K562 (cell line): Measurements from ENCODE around the gene NECAB3. TPM values are rescaled to one million over a fixed set of nuclear protein-coding genes. Genes with fewer than 3 reads are reported as not detected.

Source experiments
- ATF1 ChIP-seq, 2 experiments: fragments of 450-650 bp in 1 of 2; IDR thresholded peaks; 2 replicates each; pipeline ENCODE4 v1.6.1; 2016; ENCODE audit warnings: missing compliant biosample characterization in 1 of 2, missing genetic modification characterization in 1 of 2
- ESRRA ChIP-seq: fragments of 450-650 bp; IDR thresholded peaks from 2 replicates; pipeline ENCODE4 v1.6.1; 2014; ENCODE audit warnings: low read depth, mild to moderate bottlenecking, moderate library complexity, borderline replicate concordance
- FOXM1 ChIP-seq, 2 experiments: fragments of 450-650 bp in 1 of 2; sonication (generic) in 1 of 2; formaldehyde crosslinking in 1 of 2; IDR thresholded peaks; 2 replicates each; pipeline versions ENCODE4 v1.6.1 to v1.9.0; 2017 to 2022; ENCODE audit warnings: low read depth in 2 of 2, mild to moderate bottlenecking in 2 of 2, missing genetic modification reagents in 1 of 2, moderate library complexity in 1 of 2
- GATAD2A ChIP-seq: fragments of 450-650 bp; IDR thresholded peaks from 2 replicates; pipeline ENCODE4 v1.6.1; 2017
- SRF ChIP-seq, 2 experiments: fragments of 250-450, 450-650 bp in 1 of 2; sonication (Bioruptor Pico) in 1 of 2; sonication (generic) in 1 of 2; formaldehyde crosslinking; IDR thresholded peaks; 2 replicates each; pipeline versions ENCODE4 v1.5.0 to v1.5.1; 2020 to 2022; ENCODE audit warnings: mild to moderate bottlenecking in 1 of 2, missing genetic modification reagents in 1 of 2
- TAF1 ChIP-seq: IDR thresholded peaks from 2 replicates; pipeline ENCODE4 v1.6.1; 2011; ENCODE audit warnings: mild to moderate bottlenecking, low read length, moderate library complexity; ENCODE audit not compliant: insufficient read depth, control insufficient read depth, severe bottlenecking; ENCODE audit errors: extremely low read depth
- ZBTB17 ChIP-seq: fragments of 450-650 bp; formaldehyde crosslinking; IDR thresholded peaks from 2 replicates; pipeline ENCODE4 v1.4.0; 2020; ENCODE audit warnings: mild to moderate bottlenecking
- polyA plus RNA-seq, 8 experiments: library from polyadenylated mRNA; depleted of rRNA in 4 of 8; stranded (reverse) in 5 of 8; unstranded in 3 of 8; fragments of >200 nt; fragmentation: Nextera tagmentation in 2 of 8; fragmentation: Illumina TruSeq in 1 of 8; extraction: Ambion mirVana in 2 of 8; extraction: Trizol in 1 of 8; gene quantifications; 2 replicates each; pipeline versions ENCODE4 v1.2.1 to v1.2.3, GENCODE V29; 2011 to 2014; ENCODE audit warnings: inconsistent platforms in 1 of 8, missing spikeins in 1 of 8
- total RNA-seq, 7 experiments: library from RNA; depleted of rRNA in 6 of 7; stranded (reverse); fragments of >200 nt in 6 of 7; fragmentation: Illumina TruSeq in 2 of 7; extraction: Trizol in 2 of 7; gene quantifications; 2 replicates each; pipeline versions ENCODE4 v1.2.1 to v1.2.3, GENCODE V29; 2011 to 2021; ENCODE audit warnings: low replicate concordance in 1 of 7
- TF ChIP-seq, protein P1 (sequence below), 2 experiments: fragments of 450-650 bp; formaldehyde crosslinking in 1 of 2; IDR thresholded peaks; 2 replicates each; pipeline versions ENCODE4 v1.4.0 to v1.6.1; 2014 to 2020; ENCODE audit warnings: mild to moderate bottlenecking in 2 of 2, borderline replicate concordance in 1 of 2, low read depth in 1 of 2
- TF ChIP-seq, protein P2 (sequence below): sonication (generic); formaldehyde crosslinking; IDR thresholded peaks from 2 replicates; pipeline ENCODE4 v1.8.0; 2022; ENCODE audit warnings: missing genetic modification reagents, mild to moderate bottlenecking, moderate library complexity, borderline replicate concordance
- TF ChIP-seq, protein P3 (sequence below): conservative IDR thresholded peaks from 2 replicates; pipeline ENCODE4 v1.6.1; 2011; ENCODE audit warnings: low read depth, mild to moderate bottlenecking, low read length; ENCODE audit not compliant: control insufficient read depth
- TF ChIP-seq, protein P4 (sequence below): fragments of 450-650 bp; IDR thresholded peaks from 2 replicates; pipeline ENCODE4 v1.6.1; 2016; ENCODE audit warnings: mild to moderate bottlenecking

The NECAB3 gene
- total and polyA plus RNA-seq, 9 of the 15 experiments (the other 6 are each of a cell fraction or from before 2014, with no cell fraction given) = 0.94 to 63.3 (median 31.5) TPM

DNA sequence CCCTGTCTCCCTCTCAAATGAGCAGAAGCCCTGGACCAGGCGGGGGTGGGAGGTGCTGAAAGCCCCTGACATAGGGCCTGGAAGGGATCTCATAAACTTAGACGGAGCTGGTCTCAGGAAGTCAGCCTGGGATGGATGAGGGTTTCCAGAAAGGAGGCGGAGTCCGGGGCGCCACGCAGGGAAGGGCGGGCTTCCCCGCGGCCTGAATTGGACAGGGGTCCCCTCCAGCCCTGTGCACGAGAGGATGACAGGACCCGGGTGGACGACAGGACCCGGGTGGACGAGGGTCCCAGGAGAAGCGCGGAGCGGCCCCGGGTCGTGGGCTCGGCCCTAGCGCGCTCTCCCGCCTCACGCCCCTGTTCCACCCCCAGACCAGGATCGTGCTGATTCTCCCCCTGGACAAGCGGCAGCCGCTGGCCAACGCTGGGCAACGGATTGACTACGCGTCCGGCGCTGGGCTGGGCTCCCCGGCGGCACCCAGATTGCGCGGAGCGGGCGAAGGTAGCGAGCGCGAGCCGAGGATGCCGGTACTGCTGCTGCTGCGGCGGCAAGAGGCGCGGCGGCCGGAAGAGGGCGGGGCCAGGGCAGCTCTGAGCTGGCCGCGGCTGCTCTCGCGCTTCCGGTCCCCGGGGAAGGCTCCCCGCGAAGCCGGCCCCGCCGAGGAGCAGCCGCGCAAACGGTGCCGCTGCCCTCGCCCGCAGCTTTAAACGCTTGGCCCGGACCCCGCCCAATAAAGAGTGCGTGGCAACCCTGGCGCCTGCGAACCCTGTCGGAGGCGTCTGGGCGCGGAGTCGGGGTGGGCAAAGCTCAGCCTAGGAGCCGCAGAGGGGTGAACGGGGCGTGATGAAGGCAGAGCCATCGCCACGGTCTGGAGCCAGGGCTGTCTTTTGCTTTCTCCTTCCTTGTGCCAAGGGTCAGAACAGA, 10.8 kb downstream of the NECAB3 start (continued):
- TF ChIP-seq, protein P1, sequence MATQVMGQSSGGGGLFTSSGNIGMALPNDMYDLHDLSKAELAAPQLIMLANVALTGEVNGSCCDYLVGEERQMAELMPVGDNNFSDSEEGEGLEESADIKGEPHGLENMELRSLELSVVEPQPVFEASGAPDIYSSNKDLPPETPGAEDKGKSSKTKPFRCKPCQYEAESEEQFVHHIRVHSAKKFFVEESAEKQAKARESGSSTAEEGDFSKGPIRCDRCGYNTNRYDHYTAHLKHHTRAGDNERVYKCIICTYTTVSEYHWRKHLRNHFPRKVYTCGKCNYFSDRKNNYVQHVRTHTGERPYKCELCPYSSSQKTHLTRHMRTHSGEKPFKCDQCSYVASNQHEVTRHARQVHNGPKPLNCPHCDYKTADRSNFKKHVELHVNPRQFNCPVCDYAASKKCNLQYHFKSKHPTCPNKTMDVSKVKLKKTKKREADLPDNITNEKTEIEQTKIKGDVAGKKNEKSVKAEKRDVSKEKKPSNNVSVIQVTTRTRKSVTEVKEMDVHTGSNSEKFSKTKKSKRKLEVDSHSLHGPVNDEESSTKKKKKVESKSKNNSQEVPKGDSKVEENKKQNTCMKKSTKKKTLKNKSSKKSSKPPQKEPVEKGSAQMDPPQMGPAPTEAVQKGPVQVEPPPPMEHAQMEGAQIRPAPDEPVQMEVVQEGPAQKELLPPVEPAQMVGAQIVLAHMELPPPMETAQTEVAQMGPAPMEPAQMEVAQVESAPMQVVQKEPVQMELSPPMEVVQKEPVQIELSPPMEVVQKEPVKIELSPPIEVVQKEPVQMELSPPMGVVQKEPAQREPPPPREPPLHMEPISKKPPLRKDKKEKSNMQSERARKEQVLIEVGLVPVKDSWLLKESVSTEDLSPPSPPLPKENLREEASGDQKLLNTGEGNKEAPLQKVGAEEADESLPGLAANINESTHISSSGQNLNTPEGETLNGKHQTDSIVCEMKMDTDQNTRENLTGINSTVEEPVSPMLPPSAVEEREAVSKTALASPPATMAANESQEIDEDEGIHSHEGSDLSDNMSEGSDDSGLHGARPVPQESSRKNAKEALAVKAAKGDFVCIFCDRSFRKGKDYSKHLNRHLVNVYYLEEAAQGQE (IDR thresholded peaks at IDR 0.05; ENCODE audit: borderline replicate concordance) = peak; percentile 70
- TF ChIP-seq, protein P1 (CRISPR knock-in tag; IDR thresholded peaks at IDR 0.05; ENCODE audit: low read depth) = peak; percentile 74; the same call in 1 of the 2 replicates
- 0 out of 4 replicates have a peak, but pooled peaks of 1 of the 2 experiments have one; percentile 21 for TF ChIP-seq SRF (CRISPR knock-in tag; IDR thresholded peaks at IDR 0.05)
- peak; percentile 59 for TF ChIP-seq TAF1
- TF ChIP-seq, protein P2, sequence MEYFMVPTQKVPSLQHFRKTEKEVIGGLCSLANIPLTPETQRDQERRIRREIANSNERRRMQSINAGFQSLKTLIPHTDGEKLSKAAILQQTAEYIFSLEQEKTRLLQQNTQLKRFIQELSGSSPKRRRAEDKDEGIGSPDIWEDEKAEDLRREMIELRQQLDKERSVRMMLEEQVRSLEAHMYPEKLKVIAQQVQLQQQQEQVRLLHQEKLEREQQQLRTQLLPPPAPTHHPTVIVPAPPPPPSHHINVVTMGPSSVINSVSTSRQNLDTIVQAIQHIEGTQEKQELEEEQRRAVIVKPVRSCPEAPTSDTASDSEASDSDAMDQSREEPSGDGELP (CRISPR knock-in tag) = peak; percentile 14; the same call in 1 of the 2 replicates
- TF ChIP-seq GATAD2A = 0 out of 2 replicates have a peak, but pooled peaks have one; percentile 10
- TF ChIP-seq ZBTB17 = peak; percentile 31; the same call in 1 of the 2 replicates
- no peak for TF ChIP-seq FOXM1 (IDR thresholded peaks at IDR 0.05; ENCODE audit: low read depth)
- 0 out of 2 replicates have a peak, but pooled peaks have one; percentile 21 for TF ChIP-seq FOXM1 (CRISPR knock-in tag; IDR thresholded peaks at IDR 0.05; ENCODE audit: low read depth)
- TF ChIP-seq, protein P3, sequence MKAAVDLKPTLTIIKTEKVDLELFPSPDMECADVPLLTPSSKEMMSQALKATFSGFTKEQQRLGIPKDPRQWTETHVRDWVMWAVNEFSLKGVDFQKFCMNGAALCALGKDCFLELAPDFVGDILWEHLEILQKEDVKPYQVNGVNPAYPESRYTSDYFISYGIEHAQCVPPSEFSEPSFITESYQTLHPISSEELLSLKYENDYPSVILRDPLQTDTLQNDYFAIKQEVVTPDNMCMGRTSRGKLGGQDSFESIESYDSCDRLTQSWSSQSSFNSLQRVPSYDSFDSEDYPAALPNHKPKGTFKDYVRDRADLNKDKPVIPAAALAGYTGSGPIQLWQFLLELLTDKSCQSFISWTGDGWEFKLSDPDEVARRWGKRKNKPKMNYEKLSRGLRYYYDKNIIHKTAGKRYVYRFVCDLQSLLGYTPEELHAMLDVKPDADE = peak; percentile 72
- peak; percentile 43; the same call in 1 of the 2 replicates for TF ChIP-seq ESRRA
- TF ChIP-seq ATF1 (CRISPR knock-in tag; IDR thresholded peaks at IDR 0.05) = no peak
- peak; percentile 52 for TF ChIP-seq ATF1 (tag; IDR thresholded peaks at IDR 0.05)
- TF ChIP-seq, protein P4, sequence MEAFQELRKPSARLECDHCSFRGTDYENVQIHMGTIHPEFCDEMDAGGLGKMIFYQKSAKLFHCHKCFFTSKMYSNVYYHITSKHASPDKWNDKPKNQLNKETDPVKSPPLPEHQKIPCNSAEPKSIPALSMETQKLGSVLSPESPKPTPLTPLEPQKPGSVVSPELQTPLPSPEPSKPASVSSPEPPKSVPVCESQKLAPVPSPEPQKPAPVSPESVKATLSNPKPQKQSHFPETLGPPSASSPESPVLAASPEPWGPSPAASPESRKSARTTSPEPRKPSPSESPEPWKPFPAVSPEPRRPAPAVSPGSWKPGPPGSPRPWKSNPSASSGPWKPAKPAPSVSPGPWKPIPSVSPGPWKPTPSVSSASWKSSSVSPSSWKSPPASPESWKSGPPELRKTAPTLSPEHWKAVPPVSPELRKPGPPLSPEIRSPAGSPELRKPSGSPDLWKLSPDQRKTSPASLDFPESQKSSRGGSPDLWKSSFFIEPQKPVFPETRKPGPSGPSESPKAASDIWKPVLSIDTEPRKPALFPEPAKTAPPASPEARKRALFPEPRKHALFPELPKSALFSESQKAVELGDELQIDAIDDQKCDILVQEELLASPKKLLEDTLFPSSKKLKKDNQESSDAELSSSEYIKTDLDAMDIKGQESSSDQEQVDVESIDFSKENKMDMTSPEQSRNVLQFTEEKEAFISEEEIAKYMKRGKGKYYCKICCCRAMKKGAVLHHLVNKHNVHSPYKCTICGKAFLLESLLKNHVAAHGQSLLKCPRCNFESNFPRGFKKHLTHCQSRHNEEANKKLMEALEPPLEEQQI = no peak
